Measurements from ENCODE around the gene WNT7B.

The WNT7B gene

GRCh38 chr22:45977003-45977411 lies at the start of gene WNT7B:
TSS of gene WNT7B (minus strand) at chr22:45977162. CDS start at chr22:45976754, 408 bp downstream.
- DNase-seq (ENCODE audit: low spot score) = no peak

- no peak for DNase-seq (ENCODE audit: low spot score)
Measured at GRCh38 chr22:46025973-46026898, 49.3 kb upstream of the WNT7B start.

- DNase-seq (ENCODE audit: low spot score) = no peak
Measured at GRCh38 chr22:46025225-46025972, 48.4 kb upstream of the WNT7B start.

GRCh38 chr22:46024136-46024840 lies 47.3 kb upstream of the WNT7B start:
- no peak for DNase-seq (ENCODE audit: low spot score)

- no peak for DNase-seq (ENCODE audit: low spot score)
Measured at GRCh38 chr22:46023558-46023981, 46.6 kb upstream of the WNT7B start.

- DNase-seq (ENCODE audit: low spot score) = no peak
Measured at GRCh38 chr22:46022881-46023512, 46.0 kb upstream of the WNT7B start.

GRCh38 chr22:46021577-46021976 lies 44.6 kb upstream of the WNT7B start:
- no peak for DNase-seq (ENCODE audit: low spot score)

GRCh38 chr22:46019351-46019750 lies 42.4 kb upstream of the WNT7B start:
- no peak for DNase-seq (ENCODE audit: low spot score)

- no peak for DNase-seq (ENCODE audit: low spot score)
Measured at GRCh38 chr22:46018859-46019258, 41.9 kb upstream of the WNT7B start.

- DNase-seq (ENCODE audit: low spot score) = no peak
Measured at GRCh38 chr22:46017166-46017565, 40.2 kb upstream of the WNT7B start.

- peak; percentile 92 for DNase-seq (ENCODE audit: low spot score)
Measured at GRCh38 chr22:46013460-46014416, 36.8 kb upstream of the WNT7B start.

- DNase-seq (ENCODE audit: low spot score) = no peak
Measured at GRCh38 chr22:46012881-46013281, 35.9 kb upstream of the WNT7B start.

- DNase-seq (ENCODE audit: low spot score) = no peak
Measured at GRCh38 chr22:46012182-46012880, 35.4 kb upstream of the WNT7B start.

- no peak for DNase-seq (ENCODE audit: low spot score)
Measured at GRCh38 chr22:46011627-46012181, 34.7 kb upstream of the WNT7B start.

GRCh38 chr22:46010951-46011626 lies 34.1 kb upstream of the WNT7B start:
- DNase-seq (ENCODE audit: low spot score) = no peak

GRCh38 chr22:46010207-46010867 lies 33.4 kb upstream of the WNT7B start:
- DNase-seq (ENCODE audit: low spot score) = no peak

GRCh38 chr22:46009730-46010129 lies 32.8 kb upstream of the WNT7B start:
- no peak for DNase-seq (ENCODE audit: low spot score)

GRCh38 chr22:46008836-46009596 lies 32.1 kb upstream of the WNT7B start:
- no peak for DNase-seq (ENCODE audit: low spot score)
